SK-N-SH (cell line): ENCODE measurements around the gene FZD2.
"Not testable (repeated sequence)": the region's sequence is repeated elsewhere in the genome, so short reads cannot be mapped to it uniquely, and the experiment has no call there.

ENCODE experiments used
- CHD2 ChIP-seq: fragments of 150-350 bp; IDR thresholded peaks from 2 replicates; pipeline ENCODE4 v1.6.1; 2018; ENCODE audit warnings: low read length; ENCODE audit not compliant: partially characterized antibody
- EP300 ChIP-seq, 2 experiments: IDR thresholded peaks; 2 replicates each; pipeline versions ENCODE4 v1.4.0 to v1.6.1; 2012; ENCODE audit warnings: borderline replicate concordance in 1 of 2, low read depth in 1 of 2, low read length in 1 of 2
- FOXM1 ChIP-seq: IDR thresholded peaks from 2 replicates; pipeline ENCODE4 v1.4.0; 2012; ENCODE audit warnings: low read depth, mild to moderate bottlenecking
- JUND ChIP-seq: IDR thresholded peaks from 2 replicates; pipeline ENCODE4 v1.4.0; 2012
- POLR2AphosphoS5 ChIP-seq: IDR thresholded peaks from 2 replicates; pipeline ENCODE4 v1.6.1; 2012; ENCODE audit warnings: low read depth, low read length
- SMC3 ChIP-seq: IDR thresholded peaks from 2 replicates; pipeline ENCODE4 v1.6.1; 2012; ENCODE audit warnings: low read depth, low read length, improper control_type of control experiment
- TF ChIP-seq, protein P1 (sequence below): fragments of 200-600 bp; sonication (generic); IDR thresholded peaks from 2 replicates; pipeline ENCODE4 v1.6.1; 2017; ENCODE audit warnings: antibody characterized with exemption, mild to moderate bottlenecking, moderate library complexity
- TF ChIP-seq, protein P2 (sequence below): fragments of 150-350 bp; IDR thresholded peaks from 2 replicates; pipeline ENCODE4 v1.6.1; 2016; ENCODE audit warnings: mild to moderate bottlenecking, low read depth, low read length

DNA sequence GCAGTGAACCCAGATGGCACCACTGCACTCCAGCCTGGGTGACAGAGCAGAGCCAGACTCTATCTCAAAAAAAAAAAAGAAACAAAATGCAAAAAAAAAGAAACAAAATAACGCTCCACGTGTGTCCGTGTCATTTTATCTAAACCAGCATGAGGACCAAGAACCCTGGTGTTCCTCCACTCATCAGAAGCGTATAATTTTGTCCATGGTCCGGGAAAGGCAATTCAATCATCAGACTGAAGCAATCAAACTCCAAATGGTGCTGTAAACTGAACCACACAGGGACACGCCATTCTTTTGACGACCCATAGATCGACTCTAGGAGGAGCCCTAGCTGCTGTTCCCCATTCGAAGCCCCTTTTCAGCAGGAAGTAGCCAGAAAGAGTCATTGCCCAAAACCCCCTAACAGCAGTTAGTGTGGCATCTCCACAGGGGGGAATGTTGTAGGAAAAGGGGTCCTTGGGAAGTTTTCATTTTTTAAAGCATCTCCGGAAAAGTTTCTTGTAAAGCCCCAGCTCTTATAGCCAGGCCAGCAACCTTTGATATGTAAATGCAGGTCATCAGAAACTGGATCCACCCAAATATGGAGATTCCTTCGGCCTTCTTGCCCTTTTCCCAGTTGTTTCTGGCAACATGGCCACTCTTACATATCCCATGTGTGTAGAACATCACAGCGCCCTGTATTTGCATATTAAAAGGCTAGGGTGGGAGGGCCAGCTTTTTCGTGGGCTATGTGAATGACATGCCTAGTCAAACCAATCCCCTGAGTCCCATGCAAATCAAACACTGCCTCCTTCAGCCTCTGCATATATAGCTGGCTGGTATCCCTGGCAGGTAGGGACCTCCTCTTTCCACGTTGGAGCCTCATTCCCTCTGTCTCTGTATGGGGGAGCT, 45.8 kb upstream of the FZD2 start:
- TF ChIP-seq, protein P1, sequence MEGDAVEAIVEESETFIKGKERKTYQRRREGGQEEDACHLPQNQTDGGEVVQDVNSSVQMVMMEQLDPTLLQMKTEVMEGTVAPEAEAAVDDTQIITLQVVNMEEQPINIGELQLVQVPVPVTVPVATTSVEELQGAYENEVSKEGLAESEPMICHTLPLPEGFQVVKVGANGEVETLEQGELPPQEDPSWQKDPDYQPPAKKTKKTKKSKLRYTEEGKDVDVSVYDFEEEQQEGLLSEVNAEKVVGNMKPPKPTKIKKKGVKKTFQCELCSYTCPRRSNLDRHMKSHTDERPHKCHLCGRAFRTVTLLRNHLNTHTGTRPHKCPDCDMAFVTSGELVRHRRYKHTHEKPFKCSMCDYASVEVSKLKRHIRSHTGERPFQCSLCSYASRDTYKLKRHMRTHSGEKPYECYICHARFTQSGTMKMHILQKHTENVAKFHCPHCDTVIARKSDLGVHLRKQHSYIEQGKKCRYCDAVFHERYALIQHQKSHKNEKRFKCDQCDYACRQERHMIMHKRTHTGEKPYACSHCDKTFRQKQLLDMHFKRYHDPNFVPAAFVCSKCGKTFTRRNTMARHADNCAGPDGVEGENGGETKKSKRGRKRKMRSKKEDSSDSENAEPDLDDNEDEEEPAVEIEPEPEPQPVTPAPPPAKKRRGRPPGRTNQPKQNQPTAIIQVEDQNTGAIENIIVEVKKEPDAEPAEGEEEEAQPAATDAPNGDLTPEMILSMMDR = not testable (repeated sequence)
- not testable (repeated sequence) for TF ChIP-seq SMC3; EP300 (IDR thresholded peaks at IDR 0.05; ENCODE audit: borderline replicate concordance in 1 of 2, low read depth in 1 of 2, low read length in 1 of 2); CHD2; FOXM1; POLR2AphosphoS5; JUND
- TF ChIP-seq, protein P2, sequence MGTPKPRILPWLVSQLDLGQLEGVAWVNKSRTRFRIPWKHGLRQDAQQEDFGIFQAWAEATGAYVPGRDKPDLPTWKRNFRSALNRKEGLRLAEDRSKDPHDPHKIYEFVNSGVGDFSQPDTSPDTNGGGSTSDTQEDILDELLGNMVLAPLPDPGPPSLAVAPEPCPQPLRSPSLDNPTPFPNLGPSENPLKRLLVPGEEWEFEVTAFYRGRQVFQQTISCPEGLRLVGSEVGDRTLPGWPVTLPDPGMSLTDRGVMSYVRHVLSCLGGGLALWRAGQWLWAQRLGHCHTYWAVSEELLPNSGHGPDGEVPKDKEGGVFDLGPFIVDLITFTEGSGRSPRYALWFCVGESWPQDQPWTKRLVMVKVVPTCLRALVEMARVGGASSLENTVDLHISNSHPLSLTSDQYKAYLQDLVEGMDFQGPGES = not testable (repeated sequence)
